ENCODE results near the gene FNDC3B.

Gene FNDC3B

GRCh38 chr3:171996178-171996817 is 43.1 kb upstream of the FNDC3B start:
- no peak for TF ChIP-seq FOXP2 (optimal IDR thresholded peaks at IDR 0.05; ENCODE audit: borderline replicate concordance, extremely low read depth, extremely low read length, insufficient read depth)
- no peak for TF ChIP-seq SIN3A (IDR thresholded peaks at IDR 0.05; ENCODE audit: borderline replicate concordance, insufficient read depth, low read length)
- TF ChIP-seq POLR2AphosphoS5 (IDR thresholded peaks at IDR 0.05; ENCODE audit: low read depth, low read length): no peak
- TF ChIP-seq TAF1 (IDR thresholded peaks at IDR 0.05; ENCODE audit: borderline replicate concordance, insufficient read depth, low read length): no peak
- no peak for TF ChIP-seq REST (IDR thresholded peaks at IDR 0.05; ENCODE audit: insufficient read depth in 1 of 2, low read depth in 2 of 2, low read length in 2 of 2)

GRCh38 chr3:172002512-172003078 is 36.8 kb upstream of the FNDC3B start:
- TF ChIP-seq POLR2AphosphoS5 (IDR thresholded peaks at IDR 0.05; ENCODE audit: low read depth, low read length) (no peak), TAF1 (IDR thresholded peaks at IDR 0.05; ENCODE audit: borderline replicate concordance, insufficient read depth, low read length) (no peak), SIN3A (IDR thresholded peaks at IDR 0.05; ENCODE audit: borderline replicate concordance, insufficient read depth, low read length) (no peak), FOXP2 (optimal IDR thresholded peaks at IDR 0.05; ENCODE audit: borderline replicate concordance, extremely low read depth, extremely low read length, insufficient read depth) (no peak), REST (IDR thresholded peaks at IDR 0.05; ENCODE audit: insufficient read depth in 1 of 2, low read depth in 2 of 2, low read length in 2 of 2) (no peak)

- TF ChIP-seq FOXP2 (optimal IDR thresholded peaks at IDR 0.05; ENCODE audit: borderline replicate concordance, extremely low read depth, extremely low read length, insufficient read depth) (no peak), TAF1 (IDR thresholded peaks at IDR 0.05; ENCODE audit: borderline replicate concordance, insufficient read depth, low read length) (no peak), POLR2AphosphoS5 (IDR thresholded peaks at IDR 0.05; ENCODE audit: low read depth, low read length) (no peak), SIN3A (IDR thresholded peaks at IDR 0.05; ENCODE audit: borderline replicate concordance, insufficient read depth, low read length) (no peak), REST (IDR thresholded peaks at IDR 0.05; ENCODE audit: insufficient read depth in 1 of 2, low read depth in 2 of 2, low read length in 2 of 2) (no peak)
Observed at GRCh38 chr3:172003146-172003545, 36.2 kb upstream of the FNDC3B start.

GRCh38 chr3:172007065-172007370 is 32.4 kb upstream of the FNDC3B start:
- TF ChIP-seq FOXP2 (optimal IDR thresholded peaks at IDR 0.05; ENCODE audit: borderline replicate concordance, extremely low read depth, extremely low read length, insufficient read depth): no peak
- no peak for TF ChIP-seq TAF1 (IDR thresholded peaks at IDR 0.05; ENCODE audit: borderline replicate concordance, insufficient read depth, low read length)
- TF ChIP-seq SIN3A (IDR thresholded peaks at IDR 0.05; ENCODE audit: borderline replicate concordance, insufficient read depth, low read length): no peak
- no peak for TF ChIP-seq REST (IDR thresholded peaks at IDR 0.05; ENCODE audit: insufficient read depth in 1 of 2, low read depth in 2 of 2, low read length in 2 of 2)
- TF ChIP-seq POLR2AphosphoS5 (IDR thresholded peaks at IDR 0.05; ENCODE audit: low read depth, low read length): no peak

Data from PFSK-1 (cell line).